LoVo (cell line): ENCODE results near the gene OTOP3.
"Not testable (repeated sequence)": the region's sequence is repeated elsewhere in the genome, so short reads cannot be mapped to it uniquely, and the experiment has no call there.

Experiments used
- DNase-seq: peaks from one replicate; pipeline ENCODE4 v3.0.0-alpha.2; 2016; ENCODE audit warnings: low spot score

Gene OTOP3

DNA sequence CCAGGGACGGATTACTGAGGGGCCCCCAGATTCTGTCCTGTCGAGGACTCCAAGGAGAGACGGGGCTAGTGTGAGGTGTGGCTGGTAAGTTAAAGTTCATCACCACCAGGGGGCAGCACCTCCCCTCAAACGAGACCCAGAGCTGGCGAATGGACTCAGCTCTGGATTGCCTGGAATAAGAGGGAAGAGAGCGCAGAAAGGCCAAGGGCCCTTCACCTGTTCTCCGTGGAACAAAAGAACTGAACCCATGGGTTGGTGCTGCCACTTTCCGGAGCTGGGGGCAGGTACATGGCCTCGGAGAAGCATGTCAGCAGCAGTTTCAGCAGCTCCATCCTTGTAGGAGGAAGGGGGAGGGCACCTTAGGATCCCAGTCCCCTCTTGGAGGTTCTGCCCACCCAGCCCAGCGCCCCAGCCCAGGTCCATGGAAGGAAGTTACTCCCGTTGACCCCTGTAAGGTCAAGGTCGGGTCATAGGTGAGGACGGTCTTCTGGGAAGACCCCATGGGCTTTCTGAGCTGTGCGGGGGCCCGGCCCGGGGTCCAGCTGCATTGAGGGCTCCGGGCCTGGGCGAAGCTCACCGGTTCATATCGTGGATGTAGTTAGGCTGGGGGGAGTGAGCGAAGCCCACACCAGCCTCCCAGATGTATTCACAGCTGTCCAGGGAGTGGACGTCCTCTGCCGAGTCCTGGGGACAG is 26.1 kb downstream of the OTOP3 start:
- peak; percentile 82 for DNase-seq

- no peak for DNase-seq
Observed at GRCh38 chr17:74962622-74963394, 27.1 kb downstream of the OTOP3 start.

DNA sequence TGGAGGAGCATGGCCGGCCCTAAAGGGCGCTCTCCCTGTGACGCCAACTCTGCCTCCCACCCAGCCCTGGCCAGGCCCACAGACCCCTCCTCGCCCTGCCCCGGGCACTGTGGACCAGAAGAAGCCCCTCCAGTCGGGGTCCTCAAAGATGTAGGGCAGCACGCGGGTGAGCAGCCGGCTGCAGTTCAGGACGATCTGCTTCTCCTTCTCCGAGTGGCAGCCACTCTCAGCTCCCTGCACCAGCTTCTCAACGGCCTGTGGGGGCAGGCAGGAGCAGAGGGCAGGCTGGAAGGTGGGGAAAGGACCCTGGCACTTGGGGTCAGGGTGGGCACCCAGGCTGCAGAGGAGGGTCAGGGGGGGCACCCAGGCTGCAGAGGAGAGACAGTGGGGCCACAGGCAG is 28.0 kb downstream of the OTOP3 start:
- DNase-seq = no peak

DNA sequence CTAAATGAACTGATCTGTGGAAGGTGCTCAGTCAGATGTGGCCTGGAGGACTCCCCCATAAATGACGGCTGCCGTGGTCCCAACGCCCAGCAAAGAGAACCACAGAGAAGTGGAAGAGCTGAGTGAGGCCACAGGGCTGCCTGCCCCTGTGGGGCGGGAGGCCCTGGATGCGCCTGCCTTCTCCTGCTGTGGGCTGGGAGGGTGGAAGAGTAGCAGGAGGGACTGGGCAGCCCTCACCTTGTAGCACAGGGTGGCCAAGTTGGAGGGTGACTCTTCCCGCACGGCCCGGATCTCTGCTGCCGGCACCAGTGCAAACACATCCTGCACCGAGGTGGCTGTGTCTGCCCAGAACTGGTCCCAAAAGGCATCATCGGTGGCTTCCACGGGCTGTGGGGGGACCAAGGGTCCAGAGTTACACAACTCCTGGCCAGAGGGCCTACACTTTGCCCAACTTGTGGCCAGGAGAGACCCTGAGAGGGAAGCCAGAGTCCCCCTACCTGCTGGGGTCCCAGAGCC is 28.6 kb downstream of the OTOP3 start:
- DNase-seq = no peak

DNA sequence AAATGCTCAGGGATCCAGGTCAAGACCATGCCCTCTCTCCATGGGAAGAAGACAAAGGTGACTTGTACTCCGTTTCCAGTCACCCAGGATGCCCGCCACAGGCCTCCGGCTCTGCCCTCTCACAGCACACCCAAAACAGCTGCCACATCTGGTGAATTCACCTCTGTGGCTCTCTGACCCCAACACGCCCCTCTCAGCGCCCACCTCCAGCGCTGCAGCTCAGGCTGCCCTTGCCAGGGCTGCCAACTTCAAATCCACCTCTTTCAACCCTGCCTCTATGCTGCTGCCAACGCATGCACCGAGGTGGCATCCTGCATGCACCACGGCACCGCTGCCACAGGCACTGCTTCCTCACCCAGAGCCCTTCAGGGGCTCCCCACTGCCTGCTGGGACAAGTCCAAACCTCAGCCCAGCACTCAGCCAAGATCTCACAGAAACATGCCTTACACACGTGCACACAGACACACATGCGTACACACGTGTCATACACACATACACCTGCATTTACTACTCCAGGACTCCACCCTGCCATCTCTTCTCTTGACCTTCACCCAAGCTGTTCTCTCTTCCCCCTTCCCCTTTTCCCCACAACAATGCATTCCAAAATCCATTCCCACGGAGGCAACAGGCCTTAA is 29.4 kb downstream of the OTOP3 start:
- DNase-seq = no peak

- peak; percentile 16 for DNase-seq
Observed at GRCh38 chr17:74968361-74968780, 32.7 kb downstream of the OTOP3 start.

DNA sequence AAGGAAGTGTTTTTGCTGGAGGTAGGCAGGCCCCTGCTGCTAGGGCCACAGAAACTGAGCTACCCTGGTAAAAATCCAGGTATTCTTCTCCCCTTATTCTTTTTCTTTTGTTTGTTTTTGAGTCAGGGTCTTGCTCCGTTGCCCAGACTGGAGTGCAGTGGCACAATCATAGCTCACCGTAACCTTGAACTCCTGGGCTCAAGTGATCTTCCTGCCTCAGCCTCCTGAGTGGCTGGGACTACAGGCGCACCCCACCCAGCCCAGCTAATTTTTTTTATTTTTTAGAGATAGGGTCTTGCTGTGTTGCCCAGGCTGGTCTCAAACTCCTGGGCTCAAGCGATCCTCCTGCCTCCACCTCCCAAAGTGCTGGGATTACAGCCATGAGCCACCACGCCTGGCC is 33.8 kb downstream of the OTOP3 start:
- DNase-seq = not testable (repeated sequence)

- no peak for DNase-seq
Observed at GRCh38 chr17:74970395-74970794, 34.7 kb downstream of the OTOP3 start.

DNA sequence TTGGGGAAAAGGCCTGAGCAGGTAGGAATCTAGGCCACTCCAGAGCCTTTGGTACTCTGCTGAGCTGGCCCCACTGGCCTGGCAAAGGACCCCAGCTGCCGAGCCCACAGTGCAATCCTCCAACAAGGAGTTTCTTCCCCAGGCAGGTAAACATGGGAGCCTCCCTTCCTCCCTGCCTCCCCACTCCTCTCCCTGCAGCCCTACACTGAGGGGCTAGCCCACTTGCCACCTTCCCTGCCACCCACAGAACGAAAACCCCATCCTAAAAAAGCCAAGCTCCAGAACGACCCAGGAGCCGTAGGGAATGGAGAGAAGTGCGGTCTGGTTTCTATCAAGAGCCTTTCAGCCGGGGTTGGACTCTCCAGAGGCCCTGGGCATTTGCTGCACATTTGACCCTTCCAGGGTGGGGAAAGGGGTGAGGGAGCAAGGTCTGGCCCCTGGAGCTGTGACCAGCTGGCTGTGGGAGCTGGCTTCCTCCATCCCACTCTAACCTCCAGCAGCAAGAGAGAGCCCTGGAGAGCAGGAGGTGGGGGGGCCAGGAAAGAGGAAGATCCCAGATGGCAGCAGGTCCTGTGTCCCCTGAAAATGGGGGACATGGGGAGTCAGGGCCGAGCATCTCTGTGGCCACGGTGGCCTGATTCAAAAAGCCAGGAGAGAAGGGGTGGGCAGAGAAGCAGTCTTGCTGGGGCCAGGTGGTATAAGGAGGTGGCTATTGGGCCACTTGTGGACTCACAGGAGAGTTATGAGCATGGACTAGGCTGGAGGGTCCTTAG is 35.6 kb downstream of the OTOP3 start:
- no peak for DNase-seq

DNA sequence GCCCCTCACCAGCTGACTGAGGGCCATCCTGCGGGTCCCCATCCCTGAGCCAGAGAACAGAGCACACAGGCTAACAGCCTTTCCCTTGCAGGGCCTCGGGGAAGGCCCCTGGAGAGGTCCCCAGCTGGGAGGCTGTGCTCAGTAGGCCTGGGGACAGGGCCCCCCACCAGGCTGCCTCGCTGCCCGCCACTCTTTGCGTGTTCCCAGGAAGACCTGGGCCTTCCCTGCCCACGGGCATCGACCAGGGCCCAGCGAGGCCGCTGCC is 36.1 kb downstream of the OTOP3 start:
- no peak for DNase-seq

GRCh38 chr17:74972107-74972972 is 36.6 kb downstream of the OTOP3 start, which contains the start of gene HID1:
HID1 (minus strand) TSS chr17:74972759; CDS start chr17:74972656, 103 bp downstream.
- peak; percentile 76 for DNase-seq

GRCh38 chr17:74972973-74973328 is 37.3 kb downstream of the OTOP3 start:
- no peak for DNase-seq

GRCh38 chr17:74975943-74976342 is 40.2 kb downstream of the OTOP3 start:
- DNase-seq = no peak

GRCh38 chr17:74977802-74978201 is 42.1 kb downstream of the OTOP3 start:
- DNase-seq = no peak

- no peak for DNase-seq
Observed at GRCh38 chr17:74978240-74978639, 42.5 kb downstream of the OTOP3 start.

DNA sequence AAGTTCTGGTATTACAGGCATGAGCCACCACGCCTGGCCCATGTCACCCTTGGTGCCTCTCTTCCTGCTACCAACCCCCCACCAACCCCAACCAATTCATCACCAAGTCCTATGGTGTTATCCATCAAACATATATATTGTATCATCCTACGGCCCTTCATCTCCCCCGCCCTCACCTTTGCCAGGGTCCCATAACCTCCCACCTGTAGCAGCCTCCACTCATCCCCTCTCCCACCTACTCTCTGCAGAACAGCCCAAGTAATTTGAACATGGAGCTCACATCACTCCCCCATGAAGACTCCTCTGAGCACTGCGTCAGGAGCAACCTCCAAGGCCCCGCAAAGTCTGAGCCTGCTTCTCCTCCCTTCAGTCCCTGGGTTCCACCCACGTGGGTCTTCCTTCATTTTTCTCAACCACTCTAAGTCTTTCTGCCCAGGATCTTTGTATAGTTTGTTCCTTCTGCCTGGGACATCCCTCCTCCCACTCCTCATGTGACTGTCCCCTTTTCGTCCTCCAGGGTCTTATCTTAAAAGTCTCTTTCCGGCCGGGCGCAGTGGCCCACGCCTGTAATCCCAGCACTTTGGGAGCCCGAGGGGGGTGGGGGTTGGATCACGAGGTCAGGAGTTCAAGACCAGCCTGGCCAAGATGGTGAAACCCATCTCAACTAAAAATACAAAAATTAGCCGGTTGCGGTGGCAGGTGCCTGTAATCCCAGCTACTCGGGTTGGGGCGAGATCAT is 43.9 kb downstream of the OTOP3 start:
- no peak for DNase-seq

GRCh38 chr17:74981318-74981978 is 45.8 kb downstream of the OTOP3 start:
- no peak for DNase-seq

DNA sequence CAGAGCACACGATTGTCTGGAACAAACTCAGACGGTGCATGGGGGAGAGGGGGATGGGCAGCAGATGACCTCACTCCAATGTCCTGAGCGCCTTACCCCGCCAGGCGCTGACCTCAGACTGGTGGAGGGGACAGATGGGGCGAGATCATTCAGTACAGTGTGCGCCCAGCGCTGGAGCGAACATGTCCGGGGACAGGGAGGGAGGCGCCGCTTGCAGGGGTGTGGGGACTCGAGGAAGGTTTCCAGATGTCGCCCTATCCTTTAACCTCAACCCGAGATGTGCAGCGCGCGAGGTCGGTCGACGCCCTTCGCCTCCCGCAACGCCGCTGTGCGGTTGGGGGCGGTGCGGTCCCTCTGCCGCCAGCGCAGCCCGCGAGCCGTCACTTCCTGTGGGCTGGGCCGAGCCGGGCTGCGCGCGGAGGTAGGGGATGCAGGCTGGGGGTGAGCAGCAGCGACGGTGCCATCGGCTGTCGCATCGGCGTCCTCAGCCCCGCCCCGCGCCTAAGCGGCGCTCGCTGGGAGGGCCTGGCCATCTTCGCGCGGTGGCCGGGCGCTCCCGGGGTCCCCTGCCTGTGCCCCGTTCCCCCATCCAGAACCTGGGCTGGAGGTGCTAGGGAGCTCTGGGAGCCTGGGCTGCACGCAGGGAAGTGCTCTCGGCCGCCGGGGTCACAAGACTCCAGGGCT is 46.4 kb downstream of the OTOP3 start:
- DNase-seq = peak; percentile 83

DNA sequence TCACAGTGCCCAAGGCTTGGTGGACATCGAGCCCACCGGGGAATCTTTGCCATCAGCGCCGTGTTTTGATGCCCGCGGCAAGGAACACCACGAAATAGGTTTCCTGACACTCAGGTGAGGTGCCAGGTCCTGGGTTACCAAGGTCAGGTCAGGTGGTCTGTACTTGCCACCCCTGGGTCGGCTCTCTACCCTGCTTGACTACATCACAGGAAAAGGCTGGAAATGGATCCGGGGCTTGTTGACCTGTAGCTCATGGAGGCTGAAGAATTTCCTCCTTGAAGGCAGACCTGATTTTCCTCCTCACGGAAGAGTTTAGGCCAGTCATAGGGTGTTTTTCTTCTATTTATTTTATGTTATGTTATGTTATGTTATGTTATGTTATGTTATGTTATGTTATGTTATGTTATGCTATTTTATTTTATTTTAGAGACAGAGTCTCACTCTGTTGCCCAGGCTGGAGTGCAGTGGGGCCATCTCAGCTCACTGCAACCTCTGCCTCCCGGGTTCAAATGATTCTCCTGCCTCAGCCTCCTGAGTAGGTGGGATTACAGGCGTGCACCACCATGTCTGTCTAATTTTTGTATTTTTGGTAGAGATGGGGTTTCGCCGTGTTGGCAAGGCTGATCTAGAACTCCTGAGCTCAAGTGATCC is 47.1 kb downstream of the OTOP3 start:
- DNase-seq = not testable (repeated sequence)
